ENCODE data around the gene MUL1.
A peak's percentile ranks its signal among the peaks of the same experiment; 100 is the strongest.

Gene MUL1

DNA sequence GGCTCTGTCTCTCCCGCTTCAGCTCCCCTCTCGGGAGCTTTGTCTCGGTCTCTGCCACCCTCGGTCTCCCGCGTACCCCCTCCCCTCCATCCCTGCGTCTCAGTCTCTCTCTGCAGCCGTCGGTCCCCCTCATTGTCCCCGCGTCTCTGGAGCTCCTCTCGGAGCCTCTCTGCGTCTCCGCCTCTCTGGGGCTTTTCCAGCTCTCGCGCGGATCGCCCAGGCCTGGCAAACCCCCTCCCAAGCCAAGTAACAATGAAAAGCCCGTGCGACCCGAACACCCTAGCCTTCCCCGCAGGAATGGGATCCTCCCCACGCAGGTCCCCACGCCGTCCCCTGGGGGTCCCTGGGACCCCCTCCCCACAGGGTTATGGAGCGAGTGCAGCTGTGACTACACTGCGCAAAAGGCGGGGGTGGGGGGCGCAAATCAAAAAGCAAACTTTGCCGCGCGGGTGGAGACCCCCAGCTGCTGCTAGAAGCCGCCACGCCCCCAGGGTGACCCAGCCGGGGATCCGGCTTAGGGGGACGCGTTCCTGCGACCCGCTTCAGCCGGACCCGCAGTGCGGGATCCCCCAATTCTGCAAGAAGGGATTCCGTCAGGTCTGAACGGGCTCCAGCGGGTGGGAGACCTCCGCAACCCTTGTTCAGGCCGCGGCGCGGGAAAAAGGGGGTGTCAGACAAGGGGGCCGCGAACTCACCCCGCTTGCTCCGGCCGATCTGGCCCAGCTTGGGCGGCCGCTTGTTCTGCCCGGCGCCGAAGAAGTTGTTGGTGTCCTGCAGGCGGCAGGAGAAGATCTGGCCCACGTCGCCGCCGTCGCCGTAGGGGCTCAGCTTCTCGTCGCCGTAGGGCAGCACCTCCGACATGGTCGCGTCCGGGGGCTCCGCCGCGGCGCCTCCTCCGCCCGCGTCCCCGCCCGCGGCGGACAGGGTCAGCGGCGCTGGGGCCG, 23.2 kb downstream of the MUL1 start:
- peak; percentile 22 for DNase-seq (ENCODE audit: low read depth)

DNA sequence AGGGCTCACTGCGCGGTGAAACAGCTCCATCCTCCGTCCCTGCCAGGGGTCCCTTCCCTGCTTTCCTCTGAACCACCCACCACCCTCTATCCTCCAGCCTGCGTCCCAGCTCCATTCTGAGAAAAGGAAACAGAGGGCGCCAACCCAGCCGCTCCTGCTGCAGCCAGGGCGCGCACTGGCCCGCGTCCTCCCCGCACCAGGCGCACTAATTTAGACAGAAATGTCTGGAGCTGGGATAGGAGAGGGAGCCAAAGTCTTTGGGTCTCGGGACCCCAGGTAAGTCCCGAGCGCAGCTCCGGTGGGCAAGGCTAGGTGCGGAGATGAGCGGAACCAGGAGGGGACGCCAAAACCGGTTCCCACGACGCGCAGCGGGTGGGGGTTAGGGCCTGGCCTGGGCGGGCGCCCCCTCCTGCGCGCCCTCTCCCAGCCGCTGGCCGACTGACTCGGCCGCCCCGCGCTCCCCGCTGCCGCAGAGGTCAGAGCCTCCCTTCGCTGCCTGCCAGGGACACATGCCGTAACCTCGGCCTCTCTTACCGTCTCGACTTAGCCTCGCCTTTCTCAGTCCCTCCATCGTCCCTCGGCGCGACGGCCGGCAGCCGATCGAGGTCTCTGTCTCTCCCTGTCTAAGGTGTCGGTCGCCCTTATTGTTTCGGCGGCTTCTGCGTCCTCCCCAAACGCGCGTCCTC, 24.0 kb downstream of the MUL1 start:
- peak; percentile 48 for DNase-seq (ENCODE audit: low read depth)

DNA sequence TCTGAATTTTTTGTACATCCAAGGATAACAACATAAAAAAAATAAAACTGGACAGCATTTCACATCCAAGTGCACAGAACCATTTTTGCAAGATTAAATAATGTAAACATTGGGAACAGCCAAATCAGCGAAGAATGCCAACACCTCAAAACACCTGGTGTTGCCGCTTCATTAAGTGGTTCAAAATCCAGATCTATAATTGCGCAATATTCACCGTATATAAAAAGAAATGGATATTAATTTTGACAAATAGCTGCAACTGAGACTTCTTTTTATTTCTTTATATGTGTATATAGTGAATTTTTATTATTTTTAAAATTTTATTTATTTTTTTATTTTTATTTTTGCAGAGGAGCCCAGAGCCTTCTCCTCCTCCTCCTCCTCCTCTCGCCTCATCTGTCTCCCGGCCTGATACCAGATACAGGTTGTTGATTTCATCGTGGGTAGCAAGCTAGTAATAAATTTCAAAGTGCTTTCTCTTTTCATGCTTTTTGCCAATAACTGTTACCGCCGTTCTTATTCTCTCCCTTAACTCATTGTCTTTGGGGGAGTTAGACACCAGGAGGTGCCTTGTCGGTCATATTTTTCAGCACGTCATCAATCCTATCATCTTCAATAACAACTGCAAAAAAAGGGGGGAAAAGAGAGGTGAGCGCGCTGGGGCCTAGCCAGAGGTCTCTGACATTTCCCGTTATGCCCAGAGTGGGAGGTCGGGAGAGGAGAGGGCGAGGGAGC, 24.7 kb downstream of the MUL1 start:
- no peak for DNase-seq (ENCODE audit: low read depth)

DNA sequence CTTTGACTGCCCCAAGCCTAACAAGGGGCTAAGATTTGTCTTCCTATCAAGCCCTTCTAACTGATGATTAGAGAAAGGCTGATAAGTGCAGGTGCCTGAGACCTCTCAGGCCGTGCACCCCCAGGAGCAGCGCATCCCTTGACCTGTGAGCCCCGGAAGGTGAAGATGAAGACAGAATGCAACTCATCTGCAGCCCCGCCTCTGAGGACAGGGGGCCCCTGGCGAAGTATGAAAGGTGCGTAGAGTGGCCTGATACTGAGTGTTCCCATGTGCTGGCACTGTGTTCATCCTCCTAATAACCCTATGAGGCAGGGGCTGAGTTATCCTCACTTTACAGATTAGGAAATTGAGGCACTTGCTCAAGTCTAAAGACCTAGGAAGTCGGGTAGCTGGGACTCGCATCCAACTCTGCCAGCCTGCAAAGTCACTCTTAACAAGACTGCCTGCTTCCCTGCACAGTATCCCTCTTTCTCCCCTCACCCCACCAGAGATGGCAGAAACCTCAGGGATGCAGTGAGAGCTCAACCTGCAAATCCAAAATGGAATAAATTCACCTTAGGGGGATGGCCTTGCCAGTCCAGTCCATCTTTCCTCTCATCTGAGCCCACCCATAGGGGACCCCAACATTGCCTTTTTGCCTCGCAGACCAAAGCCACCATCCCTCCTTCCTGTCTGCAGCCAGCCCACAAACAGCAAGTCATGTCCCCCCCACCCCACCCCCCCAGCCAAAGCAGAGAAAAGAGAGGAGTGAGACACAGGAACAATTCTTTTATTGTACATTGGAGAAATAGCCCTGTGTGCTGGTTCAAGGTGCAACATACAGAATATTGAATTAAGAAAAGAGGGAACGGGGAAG, 26.1 kb downstream of the MUL1 start:
- no peak for DNase-seq (ENCODE audit: low read depth)

DNA sequence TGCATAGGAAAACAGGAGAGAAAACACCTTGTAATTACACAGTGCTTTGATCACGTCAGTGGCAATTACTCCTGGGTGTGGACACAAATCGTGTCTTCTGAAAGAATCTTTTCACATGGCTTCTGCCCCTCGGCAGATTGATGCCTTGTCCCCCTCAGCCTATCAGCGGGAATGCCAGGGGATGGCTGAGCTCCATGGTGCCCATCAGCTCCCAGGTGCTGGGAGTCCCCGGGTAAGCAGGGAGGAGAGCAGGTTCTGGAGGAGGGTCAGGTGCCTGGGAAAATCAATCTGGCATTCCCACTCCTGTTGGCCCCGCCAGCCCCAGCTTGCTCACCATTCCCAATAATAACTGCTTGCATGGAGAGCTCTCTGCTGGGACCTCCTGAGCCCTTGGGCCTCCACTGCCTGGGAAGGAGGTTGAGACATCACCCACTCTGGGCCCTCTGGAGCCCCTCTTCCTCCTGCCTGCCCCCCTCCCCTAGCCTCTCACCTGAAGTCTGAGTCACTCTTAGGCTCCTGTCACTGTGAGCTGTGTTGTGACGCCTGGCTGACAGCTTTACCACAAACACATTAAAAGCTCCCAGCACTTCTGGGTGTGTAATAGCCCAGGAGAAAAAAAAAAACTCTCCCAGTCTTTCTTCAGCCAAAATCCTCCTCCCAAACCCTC, 26.9 kb downstream of the MUL1 start:
- DNase-seq (ENCODE audit: low read depth): no peak

DNA sequence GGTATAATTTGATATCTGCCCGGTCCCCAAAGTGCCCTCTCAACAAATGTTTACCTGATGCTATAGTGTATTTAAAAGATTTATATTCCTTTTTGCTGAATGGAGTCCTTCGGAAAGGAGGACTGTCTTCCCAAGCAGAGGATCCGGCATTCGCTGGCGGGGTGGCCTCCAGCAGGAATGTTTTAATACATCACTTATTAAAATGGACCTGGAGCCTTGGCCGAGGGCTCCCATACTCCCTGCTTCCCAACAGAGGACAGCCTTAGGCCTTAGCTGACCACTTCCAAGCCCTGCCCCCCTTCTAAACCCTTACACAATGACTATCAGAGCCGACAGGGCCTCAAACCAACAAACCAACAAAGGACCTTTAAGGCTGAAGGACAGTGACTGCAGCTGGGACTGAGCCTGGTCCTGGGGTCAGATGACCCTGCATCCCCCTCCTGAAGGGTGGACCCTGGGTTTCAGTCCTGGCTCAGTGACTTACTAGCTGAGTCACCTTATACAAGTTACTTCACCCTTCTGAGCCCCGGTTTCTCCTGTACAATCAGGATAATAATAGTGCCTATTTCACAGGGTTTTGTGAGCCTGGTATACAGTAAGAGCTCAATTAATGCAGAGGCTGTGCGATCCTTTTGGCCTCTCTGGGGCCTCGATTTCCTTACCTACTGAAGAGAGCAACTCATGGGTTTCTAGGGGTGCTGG, 27.6 kb downstream of the MUL1 start:
- DNase-seq (ENCODE audit: low read depth): no peak

DNA sequence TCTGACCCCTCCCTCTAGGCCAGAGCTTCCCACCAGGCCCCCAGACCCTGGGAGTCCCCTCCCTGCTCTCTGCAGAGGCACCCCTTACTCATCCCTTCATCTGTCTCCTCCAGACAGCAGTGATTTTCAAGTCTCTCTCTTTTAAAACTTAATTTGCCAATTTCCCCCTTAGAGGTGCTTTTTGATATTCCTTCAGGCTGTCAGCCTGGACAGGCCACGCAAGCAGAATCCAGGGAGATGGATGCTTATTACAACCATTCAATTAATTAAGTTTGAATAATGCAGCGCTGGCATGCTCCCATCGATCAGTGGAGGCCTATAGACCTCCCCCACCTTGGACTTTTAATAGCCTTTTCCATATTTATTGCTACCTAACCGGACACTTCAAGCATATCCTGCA, 28.1 kb downstream of the MUL1 start:
- DNase-seq (ENCODE audit: low read depth): no peak

GRCh38 chr1:20478057-20478635, 29.8 kb downstream of the MUL1 start:
- DNase-seq (ENCODE audit: low read depth): no peak

GRCh38 chr1:20477348-20478056, 30.4 kb downstream of the MUL1 start:
- DNase-seq (ENCODE audit: low read depth): no peak

DNA sequence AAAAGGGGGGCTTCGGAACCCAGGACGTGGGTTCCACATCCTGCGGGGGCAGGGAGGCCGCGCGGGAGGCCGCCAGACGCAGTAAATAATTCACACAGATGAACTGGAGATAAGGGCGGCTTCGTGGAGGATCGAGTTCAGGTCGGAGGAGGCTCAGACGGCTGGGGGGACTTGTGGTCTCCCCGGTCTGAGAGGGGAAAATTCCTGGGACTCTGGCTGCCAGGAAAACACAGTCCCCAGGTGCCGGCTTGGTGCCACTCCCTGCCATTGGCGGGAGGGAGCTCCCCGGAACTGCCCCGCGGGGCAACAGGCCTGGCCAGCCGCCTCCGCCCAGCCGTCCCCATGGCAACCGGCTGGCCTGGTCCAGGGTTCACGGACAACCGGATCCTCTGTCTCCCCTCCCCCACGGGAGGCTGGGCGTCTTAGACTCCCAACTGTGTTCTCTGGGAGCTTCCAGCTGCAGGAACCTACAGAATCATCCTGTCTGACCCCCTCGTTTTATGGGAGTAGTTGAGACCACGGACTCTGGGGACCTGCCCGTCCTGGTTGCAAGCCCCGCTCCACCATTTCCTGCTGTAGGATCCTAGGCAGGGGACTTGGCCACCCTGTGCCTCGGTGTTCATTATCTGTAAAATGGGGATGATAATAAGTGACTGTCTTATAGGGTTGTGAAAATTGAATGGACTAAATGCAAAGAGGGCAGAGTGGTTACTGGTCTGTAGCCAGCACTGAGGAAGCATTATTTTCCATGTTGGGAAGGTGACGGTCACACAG, 31.5 kb downstream of the MUL1 start:
- peak; percentile 10 for DNase-seq (ENCODE audit: low read depth)

- DNase-seq (ENCODE audit: low read depth): no peak
These were observed 33.0 kb downstream of the MUL1 start for GRCh38 chr1:20474996-20475395.

DNA sequence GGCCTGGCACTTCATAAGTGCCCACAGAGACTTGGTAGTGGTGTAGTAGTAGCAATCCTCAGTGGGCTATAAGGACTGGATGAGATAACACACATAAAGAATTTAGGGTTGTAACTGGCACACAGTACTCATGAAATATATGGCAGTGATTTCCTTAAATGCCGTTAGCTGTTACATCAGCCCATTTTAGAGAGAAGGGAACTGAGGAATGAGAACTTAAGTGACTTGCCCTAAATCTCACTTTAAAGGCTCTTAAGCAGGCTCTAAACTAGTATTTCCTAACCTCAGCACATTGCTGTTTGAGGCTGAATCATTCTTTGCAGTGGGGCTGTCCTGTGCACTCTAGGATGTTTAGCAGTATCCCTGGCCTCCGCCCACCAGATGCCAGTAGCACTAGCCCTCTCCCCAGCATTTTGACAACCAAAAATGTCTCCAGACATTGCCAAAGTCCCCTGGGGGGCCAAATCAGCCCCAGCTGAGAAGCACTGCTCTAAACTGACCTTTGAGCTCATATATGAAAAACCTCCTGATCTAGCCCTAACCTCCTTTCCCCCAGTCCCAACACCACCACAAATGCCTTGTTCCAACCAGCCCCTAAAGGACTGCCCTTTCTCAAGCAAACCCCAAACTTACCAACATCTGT, 33.5 kb downstream of the MUL1 start:
- DNase-seq (ENCODE audit: low read depth): peak; percentile 16

GRCh38 chr1:20473894-20474293, 34.1 kb downstream of the MUL1 start:
- no peak for DNase-seq (ENCODE audit: low read depth)

DNA sequence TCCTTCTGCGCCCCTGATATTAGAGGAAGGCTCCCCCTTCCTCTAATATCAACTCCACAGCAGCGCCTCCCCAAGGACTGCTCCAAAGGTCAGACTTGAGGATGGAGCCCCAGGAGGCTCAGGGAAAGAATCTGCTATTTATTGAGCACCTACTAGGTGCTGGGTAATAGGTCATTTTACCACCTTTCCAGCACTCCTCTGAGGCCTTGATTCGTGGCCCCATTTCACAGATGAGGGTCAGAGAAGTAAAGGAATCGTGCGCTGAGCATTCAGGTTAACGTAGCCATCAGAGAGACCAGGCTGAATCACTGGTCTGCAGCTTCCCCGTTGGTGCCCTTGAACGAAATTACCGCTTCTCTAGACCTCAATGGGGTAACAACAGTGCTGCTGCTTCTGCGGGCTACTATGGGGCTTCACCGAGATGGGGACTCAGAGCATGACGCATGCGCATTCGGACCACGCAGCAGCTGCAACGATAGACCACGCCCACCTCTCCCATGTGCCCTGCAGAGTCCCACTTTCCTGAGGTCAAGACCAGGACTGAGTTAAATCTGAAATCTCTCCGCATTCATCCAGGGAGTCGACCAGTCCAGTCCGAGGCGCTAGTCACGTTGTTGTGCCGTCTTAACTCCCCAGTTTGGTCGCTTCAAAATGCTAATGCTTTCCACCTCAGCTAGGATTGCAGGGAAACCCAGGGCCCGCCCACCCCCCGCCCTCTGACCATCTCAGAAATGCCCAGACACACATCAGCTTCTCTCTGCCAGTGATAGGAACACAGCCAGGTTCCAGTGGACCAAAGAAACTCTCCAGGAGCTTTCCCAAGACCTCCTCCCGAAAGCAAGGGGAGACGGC, 34.9 kb downstream of the MUL1 start:
- peak; percentile 41 for DNase-seq (ENCODE audit: low read depth)

GRCh38 chr1:20472121-20472520, 35.8 kb downstream of the MUL1 start:
- DNase-seq (ENCODE audit: low read depth): no peak

GRCh38 chr1:20470194-20470593, 37.8 kb downstream of the MUL1 start:
- no peak for DNase-seq (ENCODE audit: low read depth)

DNA sequence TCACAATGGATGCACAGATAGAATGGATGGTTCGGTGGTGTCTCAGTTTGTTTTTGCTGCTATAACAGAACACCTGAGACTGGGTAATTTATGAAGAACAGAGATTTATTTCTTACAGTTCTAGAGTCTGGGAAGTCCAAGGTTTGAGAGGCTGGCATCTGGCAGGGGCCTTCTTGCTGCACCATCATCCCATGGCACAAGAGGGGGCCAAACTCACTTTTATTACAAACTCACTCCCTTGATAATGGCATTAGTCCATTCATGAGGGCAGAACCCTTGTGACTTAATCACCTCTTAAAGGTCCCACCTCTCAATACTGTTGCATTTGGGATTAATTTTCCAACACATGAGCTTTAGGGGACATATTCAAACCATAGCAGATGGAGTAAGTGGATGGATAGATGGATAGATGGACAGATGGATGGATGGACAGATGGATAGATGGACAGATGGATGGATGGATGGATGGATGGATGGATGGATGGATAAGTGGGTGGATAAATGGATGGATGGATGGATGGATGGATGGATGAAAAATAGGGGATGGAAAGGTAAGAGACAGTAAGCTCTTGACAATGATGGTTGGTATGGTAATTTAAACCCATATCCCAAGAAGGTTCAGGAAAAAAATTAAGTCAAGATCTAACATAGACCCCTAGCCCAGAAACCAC, 38.4 kb downstream of the MUL1 start:
- DNase-seq (ENCODE audit: low read depth): no peak
